Loucy (cell line): ENCODE results near the gene SNX7.

Experiments used
- EZH2phosphoT487 ChIP-seq: fragments of 200-600 bp; IDR thresholded peaks from 2 replicates; pipeline ENCODE4 v1.6.1; 2018; ENCODE audit warnings: antibody characterized with exemption, mild to moderate bottlenecking, moderate library complexity, borderline replicate concordance
- TF ChIP-seq, protein P1 (sequence below): fragments of 200-600 bp; sonication (generic); conservative IDR thresholded peaks from 2 replicates; pipeline ENCODE4 v1.5.1; 2014; ENCODE audit warnings: mild to moderate bottlenecking, antibody characterized with exemption, low read length

DNA sequence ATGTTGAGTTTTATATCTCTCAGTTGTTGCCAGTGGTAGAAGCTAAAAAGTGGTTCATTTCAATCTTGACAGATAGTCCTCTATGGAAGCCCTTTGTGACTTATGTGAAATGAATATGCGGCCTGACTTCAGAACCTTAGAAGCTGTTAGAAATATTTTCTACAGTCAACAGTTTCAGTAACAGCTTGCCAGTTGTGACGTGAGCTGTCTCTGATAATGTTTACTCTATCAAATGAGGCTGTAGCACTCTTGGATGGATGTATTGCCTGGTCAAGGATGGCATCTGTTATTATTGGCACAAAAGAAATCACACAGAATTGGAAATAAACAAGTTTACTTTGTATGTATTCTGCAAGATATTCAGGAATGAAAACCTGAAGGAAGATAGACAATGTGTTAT is 31.9 kb downstream of the SNX7 start:
- TF ChIP-seq, protein P1, sequence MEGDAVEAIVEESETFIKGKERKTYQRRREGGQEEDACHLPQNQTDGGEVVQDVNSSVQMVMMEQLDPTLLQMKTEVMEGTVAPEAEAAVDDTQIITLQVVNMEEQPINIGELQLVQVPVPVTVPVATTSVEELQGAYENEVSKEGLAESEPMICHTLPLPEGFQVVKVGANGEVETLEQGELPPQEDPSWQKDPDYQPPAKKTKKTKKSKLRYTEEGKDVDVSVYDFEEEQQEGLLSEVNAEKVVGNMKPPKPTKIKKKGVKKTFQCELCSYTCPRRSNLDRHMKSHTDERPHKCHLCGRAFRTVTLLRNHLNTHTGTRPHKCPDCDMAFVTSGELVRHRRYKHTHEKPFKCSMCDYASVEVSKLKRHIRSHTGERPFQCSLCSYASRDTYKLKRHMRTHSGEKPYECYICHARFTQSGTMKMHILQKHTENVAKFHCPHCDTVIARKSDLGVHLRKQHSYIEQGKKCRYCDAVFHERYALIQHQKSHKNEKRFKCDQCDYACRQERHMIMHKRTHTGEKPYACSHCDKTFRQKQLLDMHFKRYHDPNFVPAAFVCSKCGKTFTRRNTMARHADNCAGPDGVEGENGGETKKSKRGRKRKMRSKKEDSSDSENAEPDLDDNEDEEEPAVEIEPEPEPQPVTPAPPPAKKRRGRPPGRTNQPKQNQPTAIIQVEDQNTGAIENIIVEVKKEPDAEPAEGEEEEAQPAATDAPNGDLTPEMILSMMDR: no peak
- TF ChIP-seq EZH2phosphoT487: no peak
